Karpas-422 (cell line): Measurements from ENCODE around the gene DDX56. TPM values are rescaled to one million over a fixed set of nuclear protein-coding genes. Genes with fewer than 3 reads are reported as not detected.

Source experiments
- DNase-seq: peaks from one replicate; pipeline ENCODE4 v3.0.0-alpha.2; 2015
- H2AFZ ChIP-seq: fragments of 200-600 bp; sonication (generic); 2 replicates; pipeline ENCODE4 v1.6.1; 2014; ENCODE audit warnings: antibody characterized with exemption, low read length, mixed read lengths
- H3K27ac ChIP-seq: fragments of 200-600 bp; sonication (generic); 2 replicates; pipeline ENCODE4 v1.5.1; 2014; ENCODE audit warnings: mild to moderate bottlenecking, low read length, moderate library complexity
- H3K27me3 ChIP-seq: fragments of 200-600 bp; sonication (generic); 2 replicates; pipeline ENCODE4 v1.6.1; 2014; ENCODE audit warnings: low read length, mixed read lengths
- H3K36me3 ChIP-seq: fragments of 200-600 bp; sonication (generic); 2 replicates; pipeline ENCODE4 v1.6.1; 2014; ENCODE audit warnings: low read length, mixed read lengths; ENCODE audit not compliant: insufficient read depth
- H3K4me1 ChIP-seq: fragments of 200-600 bp; sonication (generic); 2 replicates; pipeline ENCODE4 v1.6.1; 2014; ENCODE audit warnings: mild to moderate bottlenecking, low read length, mixed read lengths
- H3K4me2 ChIP-seq: fragments of 200-600 bp; sonication (generic); 2 replicates; pipeline ENCODE4 v1.6.1; 2014; ENCODE audit warnings: low read length, low read depth, mild to moderate bottlenecking; ENCODE audit not compliant: poor library complexity, severe bottlenecking
- H3K4me3 ChIP-seq: fragments of 200-600 bp; sonication (generic); 2 replicates; pipeline ENCODE4 v1.5.1; 2014; ENCODE audit warnings: mild to moderate bottlenecking, antibody characterized with exemption, low read length, mixed read lengths
- H3K79me2 ChIP-seq: fragments of 200-600 bp; sonication (generic); 2 replicates; pipeline ENCODE4 v1.6.1; 2014; ENCODE audit warnings: mild to moderate bottlenecking, low read length, mixed read lengths
- H3K9ac ChIP-seq: fragments of 200-600 bp; sonication (generic); 2 replicates; pipeline ENCODE4 v1.6.0; 2014; ENCODE audit warnings: low read length
- H3K9me2 ChIP-seq: fragments of 200-600 bp; sonication (generic), shearing (Covaris generic); replicated peaks from 2 replicates; pipeline ENCODE4 v1.6.0; 2014; ENCODE audit warnings: mild to moderate bottlenecking, low read length, moderate library complexity; ENCODE audit not compliant: insufficient read depth
- H3K9me3 ChIP-seq: fragments of 300-700, 200-600 bp; sonication (generic); 2 replicates; pipeline ENCODE4 v1.6.1; 2014; ENCODE audit warnings: low read length, mixed read lengths
- H4K20me1 ChIP-seq: fragments of 200-600 bp; sonication (generic); 2 replicates; pipeline ENCODE4 v1.6.1; 2014; ENCODE audit warnings: mild to moderate bottlenecking, antibody characterized with exemption, low read length, low read depth; ENCODE audit not compliant: insufficient read depth
- total RNA-seq: library from RNA; depleted of rRNA; stranded (reverse); fragments of >200 nt; shearing (Covaris generic); gene quantifications from 2 replicates; pipeline ENCODE4 v1.2.3, GENCODE V29; 2014; ENCODE audit warnings: low replicate concordance

DDX56 gene
- total RNA-seq, 1 experiment from 2014 or later: 66.8 TPM

DNA sequence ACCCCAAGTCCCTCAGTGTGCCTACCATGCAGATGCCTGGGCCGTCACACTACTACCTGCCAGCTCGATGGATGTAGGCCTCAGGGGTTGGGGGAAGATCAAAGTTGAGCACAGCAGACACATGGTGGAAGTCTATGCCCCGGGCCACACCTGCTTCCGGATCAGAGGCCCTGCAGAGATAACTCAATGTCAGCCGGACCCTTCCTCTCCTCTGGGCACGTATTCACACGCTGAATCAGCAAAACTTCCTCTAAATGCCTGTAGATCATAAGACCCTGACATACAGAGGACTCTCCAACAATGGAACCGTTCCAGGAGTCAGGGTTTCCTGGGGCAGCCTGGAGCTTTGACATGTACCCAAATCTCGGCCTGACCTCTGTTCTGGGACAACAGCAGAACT lies 3.7 kb downstream of the DDX56 start:
- Histone ChIP-seq H3K27me3 (no peaks in the 10 kb centered on the region), H3K4me1 (peaks cover 19% of the 10 kb centered on the region), H2AFZ (no peak overlapping the region), H3K36me3 (peaks cover 45% of the 10 kb centered on the region), H3K9me3 (no peaks in the 10 kb centered on the region), H3K4me2 (no peak overlapping the region), H3K9me2 (no peaks in the 10 kb centered on the region), H3K4me3 (no peak overlapping the region), H3K27ac (no peak overlapping the region), H4K20me1 (peaks cover 10% of the 10 kb centered on the region), H3K79me2 (peaks cover 31% of the 10 kb centered on the region), H3K9ac (no peak overlapping the region)
- DNase-seq: no peak

DNA sequence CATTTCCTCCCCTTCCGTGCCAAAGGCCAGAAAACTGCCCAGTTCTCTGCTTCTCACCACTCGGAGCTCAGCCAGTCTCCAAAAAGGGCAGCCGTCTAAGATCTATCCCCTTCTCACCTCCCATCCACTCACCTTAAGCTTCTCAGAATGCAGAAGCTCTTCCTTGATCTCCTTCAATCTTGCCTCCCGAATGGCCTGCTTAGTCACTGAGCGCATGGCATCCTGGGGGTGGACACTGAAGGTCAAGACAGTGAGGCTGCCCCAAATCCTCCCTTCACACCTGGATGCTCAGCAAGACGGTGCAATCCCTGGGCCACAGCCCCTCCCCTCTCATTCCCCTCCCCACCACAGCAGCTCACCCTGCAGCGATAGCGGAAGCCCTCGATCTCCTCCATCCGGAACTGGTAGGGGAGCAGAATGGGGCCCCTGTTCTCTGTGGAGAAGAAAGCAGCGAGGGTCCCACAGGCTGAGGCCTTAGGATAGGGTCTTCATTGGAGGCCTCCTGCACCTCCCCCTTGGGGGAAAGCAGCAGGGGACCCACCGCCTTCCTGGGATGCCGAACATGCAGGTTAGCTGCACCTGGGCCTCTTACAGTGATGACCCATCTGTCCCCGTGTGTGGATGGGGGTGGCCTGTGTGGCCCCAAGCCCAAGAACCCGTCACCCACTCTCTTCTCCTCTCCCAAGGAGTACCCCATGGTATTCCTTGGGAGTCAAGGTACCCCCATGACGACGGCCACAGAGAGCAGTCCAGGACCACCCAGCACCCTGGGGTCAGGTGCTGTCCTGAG lies 4.7 kb downstream of the DDX56 start:
- Histone ChIP-seq H2AFZ (no peak overlapping the region), H3K27ac (no peak overlapping the region), H3K4me2 (no peak overlapping the region), H3K36me3 (peaks cover 55% of the 10 kb centered on the region), H4K20me1 (peaks cover 18% of the 10 kb centered on the region), H3K4me3 (no peak overlapping the region), H3K9me3 (no peaks in the 10 kb centered on the region), H3K9ac (no peak overlapping the region), H3K9me2 (no peaks in the 10 kb centered on the region), H3K79me2 (peaks cover 22% of the 10 kb centered on the region), H3K4me1 (peaks cover 13% of the 10 kb centered on the region), H3K27me3 (no peaks in the 10 kb centered on the region)
- DNase-seq: no peak

DNA sequence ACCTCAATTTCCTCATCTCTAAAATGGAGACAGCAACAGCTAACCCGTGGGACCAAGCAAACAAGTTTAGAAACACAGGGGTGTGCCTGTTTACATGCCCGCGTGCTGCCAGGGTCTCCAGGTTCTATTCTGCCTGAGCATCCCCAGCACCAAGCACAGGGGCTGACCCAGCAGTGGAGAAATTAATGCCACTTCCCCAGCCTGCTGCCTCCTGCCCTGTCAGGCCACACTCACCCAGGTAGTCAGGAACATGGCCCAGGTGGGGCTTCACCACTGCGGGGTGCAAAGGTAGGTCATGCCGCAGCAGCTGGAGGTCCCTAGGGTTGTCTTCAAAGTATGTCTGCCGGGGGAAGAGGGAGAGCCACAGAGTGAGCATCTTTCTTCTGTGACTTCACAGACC lies 5.8 kb downstream of the DDX56 start:
- no peak overlapping the region for H2AFZ ChIP-seq
- H3K4me1 ChIP-seq: peaks cover 10% of the 10 kb centered on the region
- H3K4me3 ChIP-seq: no peak overlapping the region
- peaks cover 18% of the 10 kb centered on the region for H4K20me1 ChIP-seq
- no peaks in the 10 kb centered on the region for H3K27me3 ChIP-seq
- no peaks in the 10 kb centered on the region for H3K9me2 ChIP-seq
- peaks cover 13% of the 10 kb centered on the region for H3K79me2 ChIP-seq
- H3K27ac ChIP-seq: no peak overlapping the region
- no peak for DNase-seq
- H3K4me2 ChIP-seq: no peak overlapping the region
- H3K9ac ChIP-seq: no peak overlapping the region
- no peaks in the 10 kb centered on the region for H3K9me3 ChIP-seq
- peaks cover 55% of the 10 kb centered on the region for H3K36me3 ChIP-seq

DNA sequence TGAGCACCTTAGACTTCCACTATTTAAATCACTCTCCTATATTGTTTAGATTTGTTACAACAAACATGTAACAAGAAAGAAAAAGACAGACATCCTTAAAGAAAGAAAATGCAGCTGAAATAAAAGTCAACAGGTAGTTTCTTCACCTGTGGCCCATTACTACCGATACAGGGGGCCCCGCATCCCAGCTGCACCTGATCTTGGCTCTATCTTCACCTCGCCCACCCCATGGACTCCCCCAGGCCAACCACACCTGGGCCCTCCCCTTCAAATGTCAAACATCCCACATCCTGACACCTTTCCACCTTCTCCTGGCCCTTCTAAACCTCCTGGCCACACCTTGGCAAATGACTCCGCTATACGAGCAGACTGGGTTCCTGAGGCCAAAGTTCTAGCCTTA lies 7.0 kb downstream of the DDX56 start:
- no peak overlapping the region for H3K4me3 ChIP-seq
- H4K20me1 ChIP-seq: peaks cover 15% of the 10 kb centered on the region
- peaks cover 44% of the 10 kb centered on the region for H3K36me3 ChIP-seq
- no peaks in the 10 kb centered on the region for H3K9me3 ChIP-seq
- no peak overlapping the region for H3K27ac ChIP-seq
- H3K4me1 ChIP-seq: no peaks in the 10 kb centered on the region
- H3K79me2 ChIP-seq: peaks cover under 1% of the 10 kb centered on the region; the same call in 1 of the 2 replicates
- H3K4me2 ChIP-seq: no peak overlapping the region
- H3K9ac ChIP-seq: no peak overlapping the region
- no peaks in the 10 kb centered on the region for H3K9me2 ChIP-seq
- H3K27me3 ChIP-seq: no peaks in the 10 kb centered on the region
- no peak for DNase-seq
- no peak overlapping the region for H2AFZ ChIP-seq

DNA sequence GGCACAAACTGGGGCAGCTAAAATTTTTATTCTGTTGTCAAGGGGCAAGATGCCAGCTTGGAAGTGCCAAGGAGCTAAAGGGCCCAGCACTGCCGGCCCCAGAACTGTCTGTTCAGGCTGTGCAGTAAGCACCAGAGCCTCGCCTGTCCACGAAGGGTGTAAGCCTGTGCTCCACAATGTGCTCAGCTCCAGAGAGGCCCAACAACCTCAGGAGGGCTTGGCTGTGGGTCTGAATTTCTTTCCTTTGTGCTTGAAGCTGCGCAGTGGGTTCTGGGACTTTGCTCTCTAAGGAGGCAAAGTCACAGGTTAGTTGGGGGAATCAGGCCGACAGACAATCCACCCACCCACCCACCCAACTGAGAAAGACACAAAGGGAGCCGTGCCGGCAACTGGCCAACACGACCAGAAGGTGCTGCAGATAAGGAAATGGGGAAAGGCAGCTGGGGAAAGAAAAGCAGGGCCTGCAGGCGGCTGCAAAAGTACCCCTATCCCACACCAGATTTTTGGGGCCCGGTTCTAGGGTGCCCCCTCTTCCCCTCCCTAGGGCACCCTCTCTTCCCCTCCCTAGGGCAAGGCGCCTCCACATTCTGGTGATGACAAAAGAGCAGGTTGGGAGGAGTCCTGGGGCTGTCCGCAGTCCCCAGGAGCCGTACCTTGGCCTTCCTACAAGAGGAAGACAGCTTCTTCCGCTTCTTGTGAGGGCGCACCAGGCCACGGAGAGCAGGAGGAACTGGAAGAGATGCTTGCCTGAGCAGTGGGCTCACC lies 7.7 kb downstream of the DDX56 start:
- no peaks in the 10 kb centered on the region for H3K79me2 ChIP-seq
- no peak for DNase-seq
- no peak overlapping the region for H2AFZ ChIP-seq
- H4K20me1 ChIP-seq: peaks cover 15% of the 10 kb centered on the region
- H3K4me2 ChIP-seq: no peak overlapping the region
- peaks cover 40% of the 10 kb centered on the region for H3K36me3 ChIP-seq
- H3K4me1 ChIP-seq: no peaks in the 10 kb centered on the region
- H3K9me2 ChIP-seq: no peaks in the 10 kb centered on the region
- no peak overlapping the region for H3K4me3 ChIP-seq
- H3K9me3 ChIP-seq: no peaks in the 10 kb centered on the region
- no peak overlapping the region for H3K27ac ChIP-seq
- H3K27me3 ChIP-seq: no peaks in the 10 kb centered on the region
- no peak overlapping the region for H3K9ac ChIP-seq

DNA sequence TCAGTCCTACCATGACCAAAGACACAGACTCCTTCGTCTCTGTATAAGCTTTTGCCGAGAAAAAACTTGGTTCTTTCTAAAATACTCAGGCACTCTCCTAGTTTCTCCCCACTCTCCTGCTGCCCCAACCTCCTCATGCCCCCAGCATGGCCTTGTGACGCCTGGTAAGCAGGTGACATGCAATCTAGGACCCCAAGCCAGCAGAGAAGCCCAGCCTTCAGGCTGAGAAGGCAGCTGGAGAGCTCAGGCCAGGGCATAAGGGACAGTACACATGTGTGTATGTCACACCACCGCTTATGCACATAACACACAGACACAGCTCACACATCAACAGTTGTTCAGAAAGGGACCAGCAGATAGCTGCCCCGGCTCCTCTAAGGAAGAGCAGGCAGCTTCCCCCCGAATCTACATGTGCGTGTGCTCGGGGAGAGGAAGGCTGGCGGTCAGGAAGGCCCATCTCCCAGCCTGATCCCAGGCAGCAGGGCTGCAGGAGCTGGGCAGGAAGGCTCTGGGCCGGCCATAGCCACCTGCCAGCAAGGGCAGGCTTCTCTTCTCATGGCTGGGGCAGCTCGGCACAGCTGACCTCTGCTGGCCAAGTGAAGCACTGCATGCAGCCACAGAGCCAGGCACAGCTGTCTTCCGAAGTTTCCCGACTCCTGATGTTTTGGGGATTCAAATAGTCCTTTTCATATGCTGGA lies 8.5 kb downstream of the DDX56 start:
- Histone ChIP-seq H3K4me1 (no peaks in the 10 kb centered on the region), H3K27ac (no peak overlapping the region), H3K4me2 (no peak overlapping the region), H3K4me3 (no peak overlapping the region), H2AFZ (no peak overlapping the region), H3K79me2 (no peaks in the 10 kb centered on the region), H3K9ac (no peak overlapping the region), H3K27me3 (no peaks in the 10 kb centered on the region), H4K20me1 (peaks cover 15% of the 10 kb centered on the region), H3K36me3 (peaks cover 37% of the 10 kb centered on the region), H3K9me2 (no peaks in the 10 kb centered on the region), H3K9me3 (no peaks in the 10 kb centered on the region)
- DNase-seq: peak; percentile 82

DNA sequence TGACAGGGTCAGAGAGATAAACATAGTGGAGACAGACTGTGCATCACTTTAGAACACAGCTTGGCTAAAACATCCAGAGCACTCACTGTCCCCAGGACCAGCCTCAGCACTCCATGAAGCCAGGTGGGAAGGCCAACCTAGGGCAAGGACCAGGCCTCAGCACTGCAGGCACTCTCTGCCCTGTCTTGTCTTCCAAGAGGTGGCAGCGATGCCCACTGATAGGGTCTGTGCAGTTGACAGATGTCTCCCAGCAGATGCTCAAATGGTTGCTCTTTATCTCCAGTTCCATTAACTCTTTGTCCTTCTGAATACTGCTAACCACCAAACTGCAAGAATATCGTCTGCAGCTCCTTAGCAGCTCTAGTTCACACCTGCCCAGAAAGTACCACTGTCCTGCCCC lies 9.1 kb downstream of the DDX56 start:
- Histone ChIP-seq H3K9me3 (no peaks in the 10 kb centered on the region), H3K9ac (no peak overlapping the region), H3K4me2 (no peak overlapping the region), H4K20me1 (peaks cover 15% of the 10 kb centered on the region), H3K9me2 (no peaks in the 10 kb centered on the region), H2AFZ (no peak overlapping the region), H3K27me3 (no peaks in the 10 kb centered on the region), H3K4me3 (no peak overlapping the region), H3K4me1 (no peaks in the 10 kb centered on the region), H3K36me3 (peaks cover 36% of the 10 kb centered on the region), H3K27ac (no peak overlapping the region), H3K79me2 (no peaks in the 10 kb centered on the region)
- no peak for DNase-seq

DNA sequence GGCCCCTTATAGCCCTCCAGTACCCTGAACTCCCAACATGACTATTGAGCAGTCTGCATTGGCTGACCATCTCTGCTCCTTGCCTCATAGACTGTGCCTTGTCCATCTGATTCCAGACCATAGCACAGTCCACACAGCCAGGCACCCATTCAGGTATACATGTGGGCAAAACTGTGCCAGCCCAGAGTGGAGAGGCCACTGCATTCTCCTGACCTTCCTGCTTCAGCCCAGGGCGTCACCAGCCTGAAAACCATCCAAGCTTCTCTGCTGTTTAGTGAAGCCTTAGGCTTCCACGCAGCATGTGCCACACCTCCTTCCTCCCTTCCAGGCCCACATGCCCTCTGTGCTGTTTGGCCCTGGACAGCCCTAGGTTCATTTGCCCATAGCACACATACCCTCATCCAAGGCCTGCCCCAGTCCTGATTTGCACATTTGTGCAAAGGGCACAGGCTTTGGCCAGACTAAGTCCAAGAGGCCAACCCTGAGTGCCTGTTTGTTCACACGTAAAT lies 10.5 kb downstream of the DDX56 start:
- Histone ChIP-seq H3K9me3 (no peaks in the 10 kb centered on the region), H3K9ac (no peak overlapping the region), H3K4me3 (no peak overlapping the region), H2AFZ (no peak overlapping the region), H3K27ac (no peak overlapping the region), H3K9me2 (no peaks in the 10 kb centered on the region), H3K36me3 (peaks cover 27% of the 10 kb centered on the region), H3K27me3 (no peaks in the 10 kb centered on the region), H3K79me2 (no peaks in the 10 kb centered on the region), H4K20me1 (peaks cover 15% of the 10 kb centered on the region), H3K4me2 (no peak overlapping the region), H3K4me1 (no peaks in the 10 kb centered on the region)
- DNase-seq: no peak
